Measurements from ENCODE around the gene CCL22. TPM values are rescaled to one million over a fixed set of nuclear protein-coding genes. Genes with fewer than 3 reads are reported as not detected.

Gene CCL22
- total RNA-seq, 1 donor from 2014 or later: not detected

GRCh38 chr16:57376313-57376818 is 17.8 kb downstream of the CCL22 start:
- DNase-seq (ENCODE audit: low read depth in 2 of 2): no peak

- no peak for DNase-seq (ENCODE audit: low read depth in 2 of 2)
Observed at GRCh38 chr16:57377080-57377841, 18.7 kb downstream of the CCL22 start.

- DNase-seq (ENCODE audit: low read depth in 2 of 2): peak; percentile 30 to 49
Observed at GRCh38 chr16:57379579-57379978, 21.0 kb downstream of the CCL22 start.

GRCh38 chr16:57380671-57381462 is 22.3 kb downstream of the CCL22 start:
- peak; percentile 51 to 74 for DNase-seq (ENCODE audit: low read depth in 2 of 2)

GRCh38 chr16:57381791-57382534 is 23.4 kb downstream of the CCL22 start:
- no peak for DNase-seq (ENCODE audit: low read depth in 2 of 2)

- no peak for DNase-seq (ENCODE audit: low read depth in 2 of 2)
Observed at GRCh38 chr16:57382535-57383275, 24.1 kb downstream of the CCL22 start.

GRCh38 chr16:57383276-57384247 is 25.0 kb downstream of the CCL22 start:
- DNase-seq (ENCODE audit: low read depth in 2 of 2): no peak

- no peak for DNase-seq (ENCODE audit: low read depth in 2 of 2)
Observed at GRCh38 chr16:57384248-57385070, 25.9 kb downstream of the CCL22 start.

- no peak for DNase-seq (ENCODE audit: low read depth in 2 of 2)
Observed at GRCh38 chr16:57385083-57385482, 26.5 kb downstream of the CCL22 start.

- no peak for DNase-seq (ENCODE audit: low read depth in 2 of 2)
Observed at GRCh38 chr16:57386381-57386951, 27.9 kb downstream of the CCL22 start.

GRCh38 chr16:57387598-57388354 is 29.2 kb downstream of the CCL22 start:
- no peak for DNase-seq (ENCODE audit: low read depth in 2 of 2)

GRCh38 chr16:57388359-57389086 is 29.9 kb downstream of the CCL22 start:
- peak; percentile 74 to 79 for DNase-seq (ENCODE audit: low read depth in 2 of 2)

GRCh38 chr16:57389087-57389468 is 30.5 kb downstream of the CCL22 start:
- no peak for DNase-seq (ENCODE audit: low read depth in 2 of 2)

GRCh38 chr16:57390636-57391295 is 32.2 kb downstream of the CCL22 start:
- DNase-seq (ENCODE audit: low read depth in 2 of 2): peak in 1 of 2 donors; percentile 73

GRCh38 chr16:57391300-57391699 is 32.7 kb downstream of the CCL22 start:
- DNase-seq (ENCODE audit: low read depth in 2 of 2): no peak

- DNase-seq (ENCODE audit: low read depth in 2 of 2): no peak
Observed at GRCh38 chr16:57391708-57392107, 33.1 kb downstream of the CCL22 start.

- no peak for DNase-seq (ENCODE audit: low read depth in 2 of 2)
Observed at GRCh38 chr16:57392694-57393093, 34.1 kb downstream of the CCL22 start.
